ENCODE measurements around the gene TRIAP1. TPM values are rescaled to one million over a fixed set of nuclear protein-coding genes. Genes with fewer than 3 reads are reported as not detected.

TRIAP1 gene
- total RNA-seq, 1 donor from 2014 or later = 12.1 TPM

GRCh38 chr12:120412421-120412820 is 33.8 kb downstream of the TRIAP1 start:
- no peaks in the 10 kb centered on the region for H3K27me3 ChIP-seq
- no peaks in the 10 kb centered on the region for H3K4me1 ChIP-seq
- intact Hi-C loops (cut with DNase I) = no loop called here
- DNase-seq (ENCODE audit: low spot score in 2 of 2) = no peak
- H3K36me3 ChIP-seq = no peaks in the 10 kb centered on the region
- H3K9me3 ChIP-seq = no peaks in the 10 kb centered on the region
- no peak for TF ChIP-seq CTCF (IDR thresholded peaks at IDR 0.05)
- H3K4me3 ChIP-seq = no peak overlapping the region
- H3K27ac ChIP-seq = no peak overlapping the region

GRCh38 chr12:120408771-120409170 is 37.4 kb downstream of the TRIAP1 start:
- DNase-seq (ENCODE audit: low spot score in 2 of 2) = no peak
- Histone ChIP-seq H3K36me3 (no peaks in the 10 kb centered on the region), H3K27ac (no peak overlapping the region), H3K4me3 (no peak overlapping the region), H3K27me3 (no peaks in the 10 kb centered on the region), H3K4me1 (no peaks in the 10 kb centered on the region), H3K9me3 (no peaks in the 10 kb centered on the region)
- no peak for TF ChIP-seq CTCF (IDR thresholded peaks at IDR 0.05)
- intact Hi-C loops (cut with DNase I) = no loop called here

- TF ChIP-seq CTCF (IDR thresholded peaks at IDR 0.05) = no peak
- Histone ChIP-seq H3K27me3 (no peaks in the 10 kb centered on the region), H3K4me1 (no peaks in the 10 kb centered on the region), H3K27ac (no peak overlapping the region), H3K4me3 (no peak overlapping the region), H3K9me3 (no peaks in the 10 kb centered on the region), H3K36me3 (no peaks in the 10 kb centered on the region)
- intact Hi-C loops (cut with DNase I) = no loop called here
- DNase-seq (ENCODE audit: low spot score in 2 of 2) = no peak
These were observed 39.6 kb downstream of the TRIAP1 start for GRCh38 chr12:120406553-120406952.

GRCh38 chr12:120406069-120406468 is 40.1 kb downstream of the TRIAP1 start:
- TF ChIP-seq CTCF (IDR thresholded peaks at IDR 0.05) = no peak
- H3K27ac ChIP-seq = no peak overlapping the region
- intact Hi-C loops (cut with DNase I) = no loop called here
- H3K36me3 ChIP-seq = no peaks in the 10 kb centered on the region
- H3K27me3 ChIP-seq = no peaks in the 10 kb centered on the region
- no peaks in the 10 kb centered on the region for H3K9me3 ChIP-seq
- H3K4me3 ChIP-seq = no peak overlapping the region
- no peaks in the 10 kb centered on the region for H3K4me1 ChIP-seq
- DNase-seq (ENCODE audit: low spot score in 2 of 2) = no peak

- H3K4me3 ChIP-seq = no peak overlapping the region
- intact Hi-C loops (cut with DNase I) = no loop called here
- H3K9me3 ChIP-seq = no peaks in the 10 kb centered on the region
- TF ChIP-seq CTCF (IDR thresholded peaks at IDR 0.05) = no peak
- DNase-seq (ENCODE audit: low spot score in 2 of 2) = no peak
- H3K4me1 ChIP-seq = no peaks in the 10 kb centered on the region
- H3K27ac ChIP-seq = no peak overlapping the region
- H3K27me3 ChIP-seq = no peaks in the 10 kb centered on the region
- no peaks in the 10 kb centered on the region for H3K36me3 ChIP-seq
These were observed 41.9 kb downstream of the TRIAP1 start for GRCh38 chr12:120404271-120404670.

GRCh38 chr12:120403869-120404268 is 42.3 kb downstream of the TRIAP1 start:
- Histone ChIP-seq H3K27me3 (no peaks in the 10 kb centered on the region), H3K27ac (no peak overlapping the region), H3K36me3 (no peaks in the 10 kb centered on the region), H3K4me1 (no peaks in the 10 kb centered on the region), H3K9me3 (no peaks in the 10 kb centered on the region), H3K4me3 (no peak overlapping the region)
- DNase-seq (ENCODE audit: low spot score in 2 of 2) = no peak
- intact Hi-C loops (cut with DNase I) = no loop called here
- TF ChIP-seq CTCF (IDR thresholded peaks at IDR 0.05) = no peak
